Vagina (tissue), 2 donors: ENCODE measurements around the gene P4HA2.

Source experiments
- POLR2A ChIP-seq, 2 donors: fragments of 450-650 bp; IDR thresholded peaks; one replicate each; pipeline ENCODE4 v1.6.1; 2017; ENCODE audit warnings: antibody characterized with exemption in 2 of 2, mild to moderate bottlenecking in 2 of 2, moderate library complexity in 2 of 2
- POLR2AphosphoS5 ChIP-seq, 2 donors: sonication (generic); formaldehyde crosslinking; IDR thresholded peaks; one replicate each; pipeline ENCODE4 v1.9.0; 2017; ENCODE audit warnings: antibody characterized with exemption in 2 of 2, mild to moderate bottlenecking in 2 of 2, low read depth in 1 of 2; ENCODE audit not compliant: insufficient read depth in 1 of 2
- TF ChIP-seq, protein P1 (sequence below), 3 experiments: fragments of 450-650 bp in 2 of 3; fragments of 200-600 bp in 1 of 3; sonication (generic) in 1 of 3; IDR thresholded peaks; one replicate each; pipeline ENCODE4 v1.5.1; 2017 to 2019; ENCODE audit warnings: antibody characterized with exemption in 3 of 3, mild to moderate bottlenecking in 2 of 3, moderate library complexity in 2 of 3

DNA sequence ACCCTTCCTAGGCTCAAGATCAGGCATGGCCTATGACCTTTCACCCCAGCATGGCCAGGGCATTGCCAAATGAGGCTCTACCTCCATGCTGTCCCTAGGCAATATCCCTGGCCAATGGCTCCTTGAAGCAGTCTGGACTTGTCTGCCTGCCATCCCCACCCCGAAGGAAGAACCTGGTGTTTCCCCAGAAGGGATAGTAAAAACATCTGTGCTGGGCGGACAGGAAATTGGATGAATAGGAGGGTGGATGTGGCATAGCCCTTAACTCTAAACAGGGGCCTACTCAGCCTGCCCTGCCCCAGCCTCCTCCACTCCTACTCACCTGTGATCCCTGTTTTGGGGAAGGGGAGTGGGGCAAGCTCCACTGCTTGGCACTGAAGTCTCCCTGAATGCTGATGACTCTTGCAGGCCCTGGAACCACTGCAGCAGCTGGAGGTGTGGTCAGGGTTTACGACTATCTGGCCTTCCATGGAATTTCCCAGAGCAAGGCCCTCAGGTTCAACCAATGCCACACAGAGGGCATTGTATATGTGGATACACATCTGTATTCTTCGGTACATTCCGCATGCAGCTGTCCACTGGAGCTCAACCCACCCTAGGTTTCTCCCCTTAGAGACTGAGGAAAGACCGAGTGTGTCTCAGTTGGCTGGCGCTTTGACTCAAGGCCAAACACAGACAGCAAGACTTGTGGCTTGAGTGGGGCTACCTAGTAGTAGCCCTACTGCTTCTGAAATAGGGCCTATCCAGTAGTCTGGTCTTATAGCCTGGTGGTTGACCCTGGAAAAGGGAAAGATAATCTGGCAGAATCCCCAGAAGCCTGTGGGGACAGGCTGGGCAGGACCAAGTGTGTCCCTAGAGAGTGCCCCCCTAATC, 6.4 kb upstream of the P4HA2 start:
- TF ChIP-seq POLR2AphosphoS5 (IDR thresholded peaks at IDR 0.05; ENCODE audit: insufficient read depth in 1 of 2, low read depth in 1 of 2) = no peak
- TF ChIP-seq, protein P1, sequence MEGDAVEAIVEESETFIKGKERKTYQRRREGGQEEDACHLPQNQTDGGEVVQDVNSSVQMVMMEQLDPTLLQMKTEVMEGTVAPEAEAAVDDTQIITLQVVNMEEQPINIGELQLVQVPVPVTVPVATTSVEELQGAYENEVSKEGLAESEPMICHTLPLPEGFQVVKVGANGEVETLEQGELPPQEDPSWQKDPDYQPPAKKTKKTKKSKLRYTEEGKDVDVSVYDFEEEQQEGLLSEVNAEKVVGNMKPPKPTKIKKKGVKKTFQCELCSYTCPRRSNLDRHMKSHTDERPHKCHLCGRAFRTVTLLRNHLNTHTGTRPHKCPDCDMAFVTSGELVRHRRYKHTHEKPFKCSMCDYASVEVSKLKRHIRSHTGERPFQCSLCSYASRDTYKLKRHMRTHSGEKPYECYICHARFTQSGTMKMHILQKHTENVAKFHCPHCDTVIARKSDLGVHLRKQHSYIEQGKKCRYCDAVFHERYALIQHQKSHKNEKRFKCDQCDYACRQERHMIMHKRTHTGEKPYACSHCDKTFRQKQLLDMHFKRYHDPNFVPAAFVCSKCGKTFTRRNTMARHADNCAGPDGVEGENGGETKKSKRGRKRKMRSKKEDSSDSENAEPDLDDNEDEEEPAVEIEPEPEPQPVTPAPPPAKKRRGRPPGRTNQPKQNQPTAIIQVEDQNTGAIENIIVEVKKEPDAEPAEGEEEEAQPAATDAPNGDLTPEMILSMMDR (IDR thresholded peaks at IDR 0.05) = no peak
- TF ChIP-seq POLR2A (IDR thresholded peaks at IDR 0.05) = no peak
